ENCODE data around the gene AKAP8. TPM values are rescaled to one million over a fixed set of nuclear protein-coding genes. Genes with fewer than 3 reads are reported as not detected.

Gene AKAP8
- total and polyA plus RNA-seq, 9 of the 15 experiments (the other 6 are each of a cell fraction or from before 2014, with no cell fraction given), result 3.4 to 56.5 (median 15.0) TPM

- Histone ChIP-seq H2AFZ (ENCODE audit: low read depth, low read length) (no peak overlapping the region), H3K9me3 (replicated peaks; ENCODE audit: control insufficient read depth, insufficient read depth, low read depth, low read length) (no peaks in the 10 kb centered on the region), H3K9me1 (ENCODE audit: control insufficient read depth, insufficient read depth, low read length) (peaks cover 3% of the 10 kb centered on the region), H3K27ac (ENCODE audit: extremely low read depth, low read depth, low read length) (no peak overlapping the region), H3K27me3 (ENCODE audit: control insufficient read depth in 2 of 2, insufficient read depth in 2 of 2, low read length in 2 of 2) (no peaks in the 10 kb centered on the region), H3K4me1 (replicated peaks in 1 of 2; ENCODE audit: control insufficient read depth in 2 of 2, insufficient read depth in 2 of 2, low read length in 2 of 2) (peaks cover 0 to 9% of the 10 kb centered on the region in 2 experiments; a peak in 1 of 5 replicates), H3K4me2 (ENCODE audit: insufficient read depth, low read length) (no peak overlapping the region), H4K20me1 (replicated peaks; ENCODE audit: control insufficient read depth, insufficient read depth, low read length) (no peaks in the 10 kb centered on the region), H3K4me3 (no peak overlapping the region), H3K9ac (ENCODE audit: insufficient read depth in 1 of 2, low read depth in 2 of 2, low read length in 2 of 2) (no peak overlapping the region), H3K36me3 (ENCODE audit: control insufficient read depth, insufficient read depth, low read length) (peaks cover 82% of the 10 kb centered on the region; the same call in 2 of the 3 replicates), H3K79me2 (ENCODE audit: control insufficient read depth, insufficient read depth, low read length) (peaks cover 2% of the 10 kb centered on the region; the same call in 2 of the 3 replicates)
- TF ChIP-seq TARDBP (IDR thresholded peaks at IDR 0.05) (no peak), CGGBP1 (CRISPR knock-in tag; IDR thresholded peaks at IDR 0.05) (no peak), ZNF239 (CRISPR knock-in tag; IDR thresholded peaks at IDR 0.05) (no peak), NR1H2 (CRISPR knock-in tag; IDR thresholded peaks at IDR 0.05) (no peak), POLR2G (IDR thresholded peaks at IDR 0.05; ENCODE audit: low read depth, low read length) (peak; percentile 37; the same call in 1 of the 2 replicates), SUPT5H (IDR thresholded peaks at IDR 0.05) (peak; percentile 23; the same call in 1 of the 2 replicates), EP400 (IDR thresholded peaks at IDR 0.05) (no peak)
- no peak for ATAC-seq
- ChIA-PET POLR2A (interaction anchor here (0.6 to 3.4 kb wide), 3 partner anchors 8 to 123 kb away, joined by 3 to 21 read pairs (median 8); partner anchors contain the start of gene AKAP8), CTCF (ENCODE audit: low intra/inter-chr PET ratio) (no interaction called here)
- no peak for FAIRE-seq
- 91% methylated on average over 14 of the region's 24 CpGs for WGBS (ENCODE audit: insufficient coverage, low coverage, missing lambda C conversion rate)
- DNase-seq (ENCODE audit: extremely low read depth in 1 of 4, low spot score in 3 of 4), result no peak
- no TSS peak for BruUV-seq (replicated peaks)
- in situ Hi-C loops (cut with MboI) (no loop called here), intact Hi-C loops (cut with micrococcal nuclease) (no loop called here)
Measured at GRCh38 chr19:15368051-15368632, 11.4 kb downstream of the AKAP8 start.
